ENCODE measurements around the gene FYN.

FYN gene

DNA sequence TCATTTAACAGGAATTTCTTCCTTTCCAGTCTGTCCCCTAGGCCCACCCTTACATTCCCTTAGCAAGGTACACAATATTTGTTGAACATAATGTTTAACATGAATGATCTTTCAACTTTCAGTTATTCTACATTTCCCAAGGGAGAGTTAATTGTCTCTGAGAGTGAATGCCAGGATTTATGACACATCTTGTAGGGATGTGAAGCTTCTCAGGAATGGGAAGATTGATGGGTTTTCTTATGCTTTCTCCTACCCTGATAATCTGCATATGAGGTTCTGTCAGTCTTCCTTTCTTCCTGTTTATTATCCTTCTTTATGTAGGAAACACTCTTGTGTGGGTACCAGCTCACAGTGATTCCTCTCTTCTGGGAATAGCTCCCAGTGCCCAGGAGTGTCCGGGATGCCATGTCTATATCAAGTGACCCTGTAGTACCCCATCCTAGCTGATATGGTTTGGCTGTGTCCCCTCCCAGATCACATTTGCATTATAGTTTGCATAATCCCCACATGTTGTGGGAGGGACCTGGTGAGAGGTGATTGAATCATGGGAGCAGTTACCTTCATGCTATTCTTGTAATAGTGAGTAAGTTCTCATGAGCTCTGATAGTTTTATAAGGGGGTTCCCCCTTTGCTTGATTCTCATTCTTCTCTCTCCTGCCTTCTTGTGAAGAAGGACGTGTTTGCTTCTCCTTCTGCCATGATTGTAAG, 7.1 kb upstream of the FYN start:
- DNase-seq, result no peak

DNA sequence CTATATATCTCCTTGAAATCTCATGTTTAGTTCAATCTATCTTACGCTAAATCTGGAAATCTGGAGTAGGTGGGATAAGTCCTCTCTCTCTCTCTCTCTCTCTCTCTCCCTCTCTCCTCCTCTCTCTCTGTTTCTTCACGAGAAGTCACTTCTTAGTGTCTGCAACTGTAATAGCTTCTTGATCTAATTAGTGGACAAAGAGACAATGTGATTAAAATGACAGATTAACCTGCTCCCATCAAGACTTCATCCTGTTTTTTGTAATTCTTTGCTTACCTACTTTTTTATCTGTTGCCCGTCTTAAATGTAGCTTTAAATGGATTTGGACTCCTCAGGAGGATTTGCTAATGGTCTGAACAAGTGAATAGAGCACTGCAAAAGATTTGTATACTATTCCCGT, 2.5 kb upstream of the FYN start:
- no peak for DNase-seq

DNA sequence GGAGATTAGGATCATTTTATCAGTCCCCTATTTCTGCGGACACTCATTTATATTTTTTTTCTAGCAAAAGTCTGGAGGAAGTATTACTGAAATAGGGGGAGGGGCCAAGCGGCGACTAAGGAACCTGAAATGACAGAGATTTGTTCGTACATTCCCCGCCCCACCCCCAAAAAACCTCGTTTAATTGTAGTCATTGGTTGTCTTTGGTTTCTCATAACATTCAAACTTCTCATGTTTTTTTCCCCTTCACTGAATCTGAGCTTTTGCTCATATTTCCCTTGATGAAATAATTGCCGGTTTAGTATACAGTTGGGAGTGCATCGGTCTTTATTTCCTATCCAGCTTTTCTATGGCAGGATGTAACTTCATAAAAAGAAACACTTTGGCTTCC, 768 bp upstream of the FYN start:
- peak; percentile 60 for DNase-seq

GRCh38 chr6:111872401-111873177, 663 bp downstream of the FYN start:
- DNase-seq, result peak; percentile 84

GRCh38 chr6:111871725-111872400, 1.4 kb downstream of the FYN start:
- DNase-seq, result peak; percentile 55

DNA sequence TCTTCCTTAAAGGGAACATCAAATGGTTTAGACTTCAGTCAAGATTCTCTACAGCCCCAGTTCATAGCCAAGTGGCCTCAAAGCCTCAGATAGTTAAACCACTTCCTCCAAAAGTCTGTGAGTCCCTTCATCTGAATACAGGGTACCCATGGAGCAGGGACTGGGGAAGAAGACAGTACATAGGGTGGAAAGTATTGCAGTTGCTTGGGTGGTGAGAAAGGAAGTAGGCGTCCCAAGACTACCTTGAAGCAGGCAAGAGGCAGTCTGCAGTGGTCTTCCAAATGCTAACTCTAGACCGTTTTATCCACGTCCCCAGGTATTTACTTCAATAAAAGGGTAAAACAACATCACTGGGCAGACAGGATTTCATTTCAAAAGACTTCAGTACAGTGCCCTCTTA, 2.0 kb downstream of the FYN start:
- DNase-seq, result no peak

- DNase-seq, result no peak
These were observed 2.5 kb downstream of the FYN start for GRCh38 chr6:111870742-111871064.

GRCh38 chr6:111870051-111870741, 3.1 kb downstream of the FYN start:
- no peak for DNase-seq

GRCh38 chr6:111866857-111867256, 6.4 kb downstream of the FYN start:
- DNase-seq, result no peak

- no peak for DNase-seq
These were observed 7.2 kb downstream of the FYN start for GRCh38 chr6:111865909-111866546.

DNA sequence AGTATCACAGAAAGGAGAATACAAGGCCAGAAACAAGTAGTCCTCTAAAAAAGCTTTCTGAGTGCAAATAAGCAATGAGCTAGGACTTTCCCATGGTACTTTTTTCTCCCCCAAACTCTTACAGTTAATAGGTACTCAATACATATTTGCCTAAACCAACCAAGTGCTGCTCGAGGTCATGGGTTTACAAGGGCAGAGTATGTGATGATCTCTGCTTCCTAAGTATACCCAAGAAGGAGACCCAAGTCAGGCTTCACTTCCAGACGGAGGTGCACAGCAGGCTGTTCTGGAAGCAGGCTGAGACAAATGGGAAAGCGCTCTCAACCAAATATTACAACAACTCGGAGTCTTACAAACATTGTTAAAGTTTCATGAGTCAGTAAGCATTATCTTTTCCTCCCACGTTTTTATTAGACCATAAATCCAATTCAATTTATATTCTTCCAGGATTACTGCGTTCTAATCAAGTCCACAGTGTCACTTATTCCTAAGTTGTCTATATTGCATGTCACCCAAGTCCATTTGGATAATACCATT, 8.1 kb downstream of the FYN start:
- DNase-seq, result no peak

- DNase-seq, result no peak
These were observed 8.9 kb downstream of the FYN start for GRCh38 chr6:111864138-111865048.

DNA sequence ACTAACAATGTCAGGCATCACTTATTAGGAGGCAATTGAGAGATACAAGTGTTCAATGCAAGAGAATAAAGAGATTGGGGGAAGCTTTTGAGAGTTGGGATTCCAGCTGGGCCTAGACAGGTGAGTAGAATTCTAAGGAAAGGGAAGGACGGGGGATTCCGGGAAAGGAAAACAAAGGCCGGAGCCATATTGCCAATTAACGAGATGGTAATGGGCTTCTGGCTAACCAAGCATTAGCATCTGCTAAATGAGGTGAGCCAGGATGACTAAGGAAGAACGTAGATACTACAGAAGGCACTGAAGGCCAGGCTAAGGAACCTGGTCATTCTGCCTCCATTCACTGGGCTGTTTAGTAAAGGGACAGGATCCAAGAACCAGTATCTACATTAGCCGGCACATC, 10.5 kb downstream of the FYN start:
- no peak for DNase-seq

- DNase-seq, result no peak
These were observed 10.9 kb downstream of the FYN start for GRCh38 chr6:111862314-111862713.

GRCh38 chr6:111861431-111861885, 11.8 kb downstream of the FYN start:
- no peak for DNase-seq

GRCh38 chr6:111858347-111858746, 14.9 kb downstream of the FYN start:
- no peak for DNase-seq

GRCh38 chr6:111857674-111858337, 15.4 kb downstream of the FYN start:
- no peak for DNase-seq

- DNase-seq, result no peak
These were observed 17.5 kb downstream of the FYN start for GRCh38 chr6:111855753-111856152.

DNA sequence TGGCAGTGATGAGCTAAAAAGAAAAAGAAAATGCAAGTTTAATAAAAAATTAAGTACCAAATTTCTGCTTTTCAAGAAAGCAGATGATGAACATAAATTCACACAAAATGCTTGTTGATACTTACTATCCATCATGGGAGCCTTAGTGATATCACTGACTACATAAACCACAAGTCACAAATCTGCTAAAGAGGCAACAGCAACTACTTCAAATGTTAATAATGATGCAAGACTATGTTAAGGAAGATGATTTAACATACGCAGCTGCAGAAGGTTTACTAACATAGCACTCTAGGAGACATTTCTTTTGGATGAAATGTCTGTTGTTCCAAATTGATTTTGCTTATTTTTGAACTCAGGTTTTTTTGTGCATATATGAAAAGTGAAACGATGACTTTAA, 18.6 kb downstream of the FYN start:
- DNase-seq, result no peak

DNA sequence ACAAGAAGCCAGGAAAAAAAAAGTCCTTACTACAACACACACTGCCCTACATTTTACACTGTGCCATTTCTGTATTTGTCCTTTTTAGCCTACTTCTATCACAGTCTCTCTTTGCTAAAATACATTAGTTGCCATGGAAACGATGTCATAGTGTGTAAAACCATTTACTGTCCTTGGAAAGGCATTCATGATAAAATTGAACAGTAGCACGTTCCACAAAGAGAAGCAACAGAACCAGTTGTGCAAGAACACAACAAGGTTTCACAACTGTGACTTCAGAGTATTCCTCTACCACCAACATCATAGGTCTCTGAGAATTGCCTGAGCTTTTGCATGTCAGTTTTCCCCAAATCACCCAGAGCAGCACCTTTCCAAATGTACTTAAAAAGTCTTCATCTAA, 20.5 kb downstream of the FYN start:
- DNase-seq, result no peak

All from activated T-cell treated with anti-CD3 and anti-CD28 coated beads, Interleukin-2, amount 50 U/mL, for 1 hour (primary cell).